Skeletal muscle satellite cell (primary cell): Measurements from ENCODE around the gene AFAP1L2.

Source experiments
- H3K27me3 ChIP-seq: 2 replicates; pipeline ENCODE4 v1.7.0; 2013; ENCODE audit warnings: low read length; ENCODE audit not compliant: control insufficient read depth, insufficient read depth
- H3K36me3 ChIP-seq: 2 replicates; pipeline ENCODE4 v1.7.0; 2013; ENCODE audit warnings: mild to moderate bottlenecking, control low read depth, low read length; ENCODE audit not compliant: insufficient read depth
- H3K4me1 ChIP-seq: 2 replicates; pipeline ENCODE4 v1.7.0; 2013; ENCODE audit warnings: low read length; ENCODE audit not compliant: control insufficient read depth, insufficient read depth
- H3K4me2 ChIP-seq: 2 replicates; pipeline ENCODE4 v1.7.0; 2013; ENCODE audit warnings: mild to moderate bottlenecking, low read length
- H3K4me3 ChIP-seq: 2 replicates; pipeline ENCODE4 v1.7.0; 2013; ENCODE audit warnings: low read length
- H3K9ac ChIP-seq: 2 replicates; pipeline ENCODE4 v1.7.0; 2013; ENCODE audit warnings: mild to moderate bottlenecking, low read depth, low read length, moderate library complexity
- H3K9me3 ChIP-seq: replicated peaks from 2 replicates; pipeline ENCODE4 v1.7.0; 2013; ENCODE audit warnings: mild to moderate bottlenecking, control low read depth, low read length

Gene AFAP1L2

DNA sequence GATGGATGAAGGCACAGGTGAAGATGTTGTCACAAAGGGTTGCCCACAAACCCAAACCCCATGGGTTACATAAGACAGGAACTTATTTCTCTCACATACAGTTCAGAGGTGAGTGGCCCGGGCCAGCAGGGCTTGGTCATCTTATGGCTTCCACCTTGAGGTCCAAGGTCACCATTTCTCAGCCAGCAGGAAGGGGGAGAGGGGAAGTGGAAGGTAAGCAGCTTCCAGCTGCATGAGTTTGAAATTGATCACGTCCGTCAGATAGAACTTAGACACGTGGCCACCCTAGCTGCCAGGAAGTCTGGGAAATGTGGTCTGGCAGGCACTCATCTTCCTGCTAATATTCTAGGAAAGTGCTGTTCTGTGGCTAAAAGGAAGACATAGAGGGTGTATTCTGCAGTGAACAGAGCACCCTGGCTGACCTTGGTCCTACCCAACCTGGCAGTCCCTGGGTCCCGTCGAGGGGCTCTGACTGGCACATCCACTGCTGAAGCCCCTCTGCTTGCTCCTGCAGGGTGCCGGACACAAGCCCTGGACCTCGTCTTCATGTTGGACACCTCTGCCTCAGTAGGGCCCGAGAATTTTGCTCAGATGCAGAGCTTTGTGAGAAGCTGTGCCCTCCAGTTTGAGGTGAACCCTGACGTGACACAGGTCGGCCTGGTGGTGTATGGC lies 115.7 kb downstream of the AFAP1L2 start:
- H3K4me3 ChIP-seq, result no peak overlapping the region
- peaks cover 24% of the 10 kb centered on the region for H3K27me3 ChIP-seq
- H3K9ac ChIP-seq, result no peak overlapping the region
- H3K9me3 ChIP-seq, result no peaks in the 10 kb centered on the region
- H3K4me2 ChIP-seq, result no peak overlapping the region
- no peaks in the 10 kb centered on the region for H3K4me1 ChIP-seq
- no peaks in the 10 kb centered on the region for H3K36me3 ChIP-seq

DNA sequence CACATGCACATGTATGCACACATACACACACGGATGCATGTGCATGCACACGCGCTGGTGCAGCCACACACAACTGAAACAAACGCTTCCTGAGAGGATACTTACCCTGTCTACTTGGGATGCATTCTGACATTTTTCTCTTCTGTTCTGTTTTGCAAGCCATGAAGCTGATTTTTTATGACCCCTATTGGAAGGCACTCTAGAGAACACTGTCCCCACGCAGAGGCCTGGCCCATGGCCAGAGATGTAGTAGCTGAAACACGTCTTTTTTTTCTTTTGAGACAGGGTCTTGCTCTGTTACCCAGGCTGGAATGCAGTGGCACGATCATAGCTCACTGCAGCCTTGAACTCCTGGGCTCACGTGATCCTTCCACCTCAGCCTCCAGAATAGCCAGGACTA lies 117.4 kb downstream of the AFAP1L2 start:
- H3K27me3 ChIP-seq, result peaks cover 34% of the 10 kb centered on the region
- H3K9ac ChIP-seq, result no peak overlapping the region
- no peaks in the 10 kb centered on the region for H3K9me3 ChIP-seq
- no peak overlapping the region for H3K4me3 ChIP-seq
- no peak overlapping the region for H3K4me2 ChIP-seq
- no peaks in the 10 kb centered on the region for H3K36me3 ChIP-seq
- no peaks in the 10 kb centered on the region for H3K4me1 ChIP-seq

DNA sequence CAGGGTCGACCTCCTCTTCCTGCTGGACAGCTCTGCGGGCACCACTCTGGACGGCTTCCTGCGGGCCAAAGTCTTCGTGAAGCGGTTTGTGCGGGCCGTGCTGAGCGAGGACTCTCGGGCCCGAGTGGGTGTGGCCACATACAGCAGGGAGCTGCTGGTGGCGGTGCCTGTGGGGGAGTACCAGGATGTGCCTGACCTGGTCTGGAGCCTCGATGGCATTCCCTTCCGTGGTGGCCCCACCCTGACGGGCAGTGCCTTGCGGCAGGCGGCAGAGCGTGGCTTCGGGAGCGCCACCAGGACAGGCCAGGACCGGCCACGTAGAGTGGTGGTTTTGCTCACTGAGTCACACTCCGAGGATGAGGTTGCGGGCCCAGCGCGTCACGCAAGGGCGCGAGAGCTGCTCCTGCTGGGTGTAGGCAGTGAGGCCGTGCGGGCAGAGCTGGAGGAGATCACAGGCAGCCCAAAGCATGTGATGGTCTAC lies 118.3 kb downstream of the AFAP1L2 start:
- Histone ChIP-seq H3K27me3 (peaks cover 34% of the 10 kb centered on the region), H3K4me1 (no peaks in the 10 kb centered on the region), H3K4me2 (no peak overlapping the region), H3K4me3 (no peak overlapping the region), H3K9me3 (no peaks in the 10 kb centered on the region), H3K36me3 (no peaks in the 10 kb centered on the region), H3K9ac (no peak overlapping the region)

DNA sequence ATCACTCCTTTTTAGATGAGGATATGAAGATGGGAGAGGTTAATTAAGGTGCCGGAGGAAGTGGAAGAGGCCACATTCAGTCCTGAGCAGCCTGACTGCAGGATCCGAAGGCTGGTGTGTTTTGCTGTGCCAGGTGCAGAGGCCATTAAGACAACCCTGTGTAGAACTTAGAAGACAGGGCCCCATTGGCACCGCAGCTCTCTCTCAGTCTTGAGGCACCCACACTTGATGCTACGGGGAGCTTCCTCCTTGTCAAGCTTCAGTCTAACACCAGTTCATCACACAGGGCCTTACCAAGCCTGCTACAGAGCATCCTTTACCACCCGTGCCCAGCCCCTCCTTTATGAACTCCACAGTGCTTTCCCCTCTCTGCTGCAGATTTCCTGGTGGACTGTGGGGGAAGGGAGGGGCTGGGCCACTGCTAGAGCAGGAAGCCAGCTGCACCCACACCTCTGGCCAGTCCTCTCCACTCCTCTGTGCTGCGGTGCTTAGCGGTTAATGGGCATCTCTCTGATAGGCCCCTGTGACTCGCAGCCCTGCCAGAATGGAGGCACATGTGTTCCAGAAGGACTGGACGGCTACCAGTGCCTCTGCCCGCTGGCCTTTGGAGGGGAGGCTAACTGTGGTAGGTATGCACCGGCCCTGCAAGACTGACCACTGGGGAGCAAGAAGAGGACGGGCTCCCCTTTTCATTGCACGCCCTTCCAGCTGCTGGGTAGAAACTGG lies 119.8 kb downstream of the AFAP1L2 start:
- Histone ChIP-seq H3K9me3 (no peaks in the 10 kb centered on the region), H3K36me3 (no peaks in the 10 kb centered on the region), H3K27me3 (peaks cover 41% of the 10 kb centered on the region), H3K4me2 (no peak overlapping the region), H3K9ac (no peak overlapping the region), H3K4me1 (no peaks in the 10 kb centered on the region), H3K4me3 (no peak overlapping the region)

DNA sequence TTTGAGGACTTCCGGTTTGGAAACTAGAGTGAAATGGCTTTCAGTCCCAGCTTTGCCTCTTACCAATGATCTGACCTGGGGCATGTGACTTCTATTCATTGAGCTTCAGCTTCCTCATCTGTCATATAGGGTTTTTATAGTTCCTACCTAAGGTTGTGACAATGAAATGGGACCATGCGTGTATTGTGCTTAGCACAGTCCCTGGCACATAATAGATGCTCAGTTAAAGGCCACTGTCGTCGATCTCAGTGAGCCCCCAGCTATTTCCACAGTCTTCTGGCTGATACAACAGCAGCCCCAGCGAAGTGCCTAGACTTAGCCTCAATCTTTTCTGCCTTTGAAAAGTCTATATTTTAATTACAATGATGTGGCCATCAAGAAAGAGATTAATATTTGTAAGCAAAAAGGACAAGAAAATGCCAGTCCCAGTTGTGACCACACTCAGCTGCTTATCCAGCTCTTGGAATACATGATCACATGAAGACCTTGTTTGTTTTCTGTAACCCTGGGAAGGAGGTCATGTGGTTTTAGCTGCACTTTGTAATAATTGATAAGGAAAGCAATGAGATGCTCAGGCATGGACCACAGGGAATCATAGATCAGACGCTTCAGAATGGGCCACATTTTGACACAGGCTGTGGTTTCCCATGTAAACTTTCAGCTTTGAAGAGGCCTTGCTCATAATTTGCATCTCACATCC lies 120.6 kb downstream of the AFAP1L2 start:
- Histone ChIP-seq H3K9ac (no peak overlapping the region), H3K36me3 (no peaks in the 10 kb centered on the region), H3K4me3 (no peak overlapping the region), H3K9me3 (no peaks in the 10 kb centered on the region), H3K4me1 (no peaks in the 10 kb centered on the region), H3K27me3 (peaks cover 45% of the 10 kb centered on the region), H3K4me2 (no peak overlapping the region)

DNA sequence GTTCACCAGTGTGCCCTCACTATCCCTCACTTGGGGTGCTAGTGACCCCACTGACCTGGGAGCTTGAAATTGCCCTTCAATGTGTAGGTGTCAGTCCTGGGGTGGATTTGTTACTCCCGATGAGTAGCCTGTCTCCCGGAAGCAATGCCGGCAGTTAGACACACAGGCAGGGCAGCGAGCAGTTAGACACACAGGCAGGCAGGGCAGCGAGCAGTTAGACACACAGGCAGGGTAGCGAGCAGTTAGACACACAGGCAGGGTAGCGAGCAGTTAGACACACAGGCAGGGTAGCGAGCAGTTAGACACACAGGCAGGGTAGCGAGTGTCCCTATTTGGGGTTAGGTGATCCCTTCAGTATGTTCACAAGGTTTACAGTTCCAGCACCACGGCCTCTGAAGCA lies 121.2 kb downstream of the AFAP1L2 start:
- Histone ChIP-seq H3K9ac (no peak overlapping the region), H3K4me2 (no peak overlapping the region), H3K27me3 (peaks cover 48% of the 10 kb centered on the region), H3K4me3 (no peak overlapping the region), H3K9me3 (no peaks in the 10 kb centered on the region), H3K36me3 (no peaks in the 10 kb centered on the region), H3K4me1 (no peaks in the 10 kb centered on the region)

DNA sequence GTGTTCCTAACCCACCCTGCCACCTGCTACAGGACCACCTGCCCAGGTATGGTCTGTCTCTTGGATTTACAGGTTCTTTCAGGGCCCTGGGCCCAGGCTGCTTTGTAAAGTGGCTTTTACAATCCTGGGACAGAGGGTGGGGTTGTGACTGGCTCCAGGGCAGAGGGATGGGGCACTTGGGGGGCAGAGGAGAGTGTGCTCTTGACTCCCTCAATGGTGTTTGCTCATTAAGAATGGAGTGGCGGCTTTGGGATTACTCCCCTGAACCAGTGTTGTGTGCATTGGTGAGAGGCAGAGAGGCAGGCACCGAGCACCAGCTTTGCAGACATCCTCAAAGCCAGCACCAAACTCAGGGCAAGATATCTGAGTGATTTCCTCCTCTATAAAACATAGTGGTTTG lies 121.8 kb downstream of the AFAP1L2 start:
- Histone ChIP-seq H3K4me2 (no peak overlapping the region), H3K9me3 (no peaks in the 10 kb centered on the region), H3K4me3 (no peak overlapping the region), H3K4me1 (no peaks in the 10 kb centered on the region), H3K9ac (no peak overlapping the region), H3K36me3 (no peaks in the 10 kb centered on the region), H3K27me3 (peaks cover 53% of the 10 kb centered on the region)

DNA sequence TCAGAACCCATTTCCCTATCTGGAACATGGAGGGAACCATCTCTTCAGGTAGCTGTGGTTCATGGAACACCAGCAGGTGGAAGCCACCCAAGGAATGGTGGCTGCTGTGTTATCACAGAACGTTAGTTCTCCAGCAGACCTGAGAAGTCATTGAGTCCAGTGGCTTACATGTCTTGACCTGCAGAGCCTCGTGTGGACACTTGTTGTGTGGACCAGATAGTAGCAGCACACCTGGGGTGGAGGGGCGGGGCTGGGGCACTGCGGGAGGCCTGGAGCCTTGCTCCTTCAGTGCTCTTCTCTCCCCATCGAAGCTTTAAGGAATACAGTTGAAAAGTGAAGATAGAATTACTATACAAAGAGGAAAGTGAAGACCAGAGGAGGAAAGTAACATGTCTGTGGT lies 122.8 kb downstream of the AFAP1L2 start:
- H3K36me3 ChIP-seq, result no peaks in the 10 kb centered on the region
- H3K4me2 ChIP-seq, result no peak overlapping the region
- no peak overlapping the region for H3K4me3 ChIP-seq
- H3K27me3 ChIP-seq, result peaks cover 55% of the 10 kb centered on the region
- H3K9ac ChIP-seq, result no peak overlapping the region
- no peaks in the 10 kb centered on the region for H3K9me3 ChIP-seq
- H3K4me1 ChIP-seq, result no peaks in the 10 kb centered on the region

DNA sequence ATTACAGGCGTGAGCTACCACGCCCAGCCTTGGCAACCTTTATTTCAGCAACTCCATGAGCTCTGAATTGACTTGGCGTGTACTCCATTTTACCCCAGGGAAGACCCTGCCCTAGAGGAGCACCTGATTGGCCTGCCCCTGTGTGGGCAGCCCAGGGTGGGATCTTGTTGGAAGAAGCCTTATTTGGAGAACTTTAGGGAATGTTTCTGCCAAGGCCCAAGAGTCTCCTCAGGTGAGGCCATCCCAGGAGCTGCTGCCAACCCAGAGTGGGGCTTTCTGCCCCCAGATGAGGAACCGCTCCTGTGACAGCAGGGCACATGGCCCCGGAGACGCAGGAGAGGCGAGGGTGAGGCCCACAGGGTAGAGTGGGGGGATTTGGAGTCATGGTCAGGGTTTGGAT lies 123.3 kb downstream of the AFAP1L2 start:
- H3K4me2 ChIP-seq, result no peak overlapping the region
- H3K4me1 ChIP-seq, result no peaks in the 10 kb centered on the region
- H3K9me3 ChIP-seq, result no peaks in the 10 kb centered on the region
- H3K36me3 ChIP-seq, result no peaks in the 10 kb centered on the region
- H3K4me3 ChIP-seq, result no peak overlapping the region
- no peak overlapping the region for H3K9ac ChIP-seq
- peaks cover 55% of the 10 kb centered on the region for H3K27me3 ChIP-seq

DNA sequence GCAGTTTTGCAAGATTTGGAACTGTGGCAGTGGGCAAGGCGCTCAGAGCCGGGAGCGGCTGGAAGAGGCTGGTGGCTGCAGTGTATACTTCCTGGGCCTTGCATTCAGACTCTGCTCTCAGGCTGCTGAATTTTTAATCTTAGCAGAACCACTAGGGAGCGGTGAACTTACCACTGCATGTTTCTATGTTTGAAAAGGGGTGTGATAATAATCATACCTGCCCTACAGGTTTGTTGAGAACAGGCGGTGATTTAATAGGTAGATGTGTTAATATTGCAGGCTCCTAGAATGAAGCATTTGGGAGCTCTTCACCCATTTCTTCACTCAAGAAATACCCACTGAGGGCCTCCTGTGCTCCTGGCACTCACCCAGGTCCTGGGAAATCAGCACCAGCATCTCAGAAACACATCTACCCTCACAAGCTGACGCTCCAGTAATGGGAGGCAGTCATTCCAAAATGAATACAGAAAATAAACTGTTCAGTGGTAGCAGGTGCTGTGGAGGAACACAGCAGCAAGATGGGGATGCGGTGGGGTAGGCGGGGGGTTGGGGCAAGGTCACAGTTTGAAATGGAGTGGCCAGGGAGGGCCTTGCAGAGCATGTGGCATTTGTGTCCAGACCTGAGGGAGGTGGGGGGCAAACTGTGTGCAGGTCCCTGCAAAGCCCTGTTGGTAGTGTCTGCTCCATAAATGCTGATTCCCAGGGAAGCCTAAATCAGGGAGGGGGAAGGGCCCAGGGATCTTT lies 124.2 kb downstream of the AFAP1L2 start:
- H3K4me2 ChIP-seq, result no peak overlapping the region
- no peaks in the 10 kb centered on the region for H3K9me3 ChIP-seq
- no peak overlapping the region for H3K4me3 ChIP-seq
- H3K36me3 ChIP-seq, result no peaks in the 10 kb centered on the region
- H3K9ac ChIP-seq, result no peak overlapping the region
- H3K4me1 ChIP-seq, result no peaks in the 10 kb centered on the region
- H3K27me3 ChIP-seq, result peaks cover 51% of the 10 kb centered on the region

DNA sequence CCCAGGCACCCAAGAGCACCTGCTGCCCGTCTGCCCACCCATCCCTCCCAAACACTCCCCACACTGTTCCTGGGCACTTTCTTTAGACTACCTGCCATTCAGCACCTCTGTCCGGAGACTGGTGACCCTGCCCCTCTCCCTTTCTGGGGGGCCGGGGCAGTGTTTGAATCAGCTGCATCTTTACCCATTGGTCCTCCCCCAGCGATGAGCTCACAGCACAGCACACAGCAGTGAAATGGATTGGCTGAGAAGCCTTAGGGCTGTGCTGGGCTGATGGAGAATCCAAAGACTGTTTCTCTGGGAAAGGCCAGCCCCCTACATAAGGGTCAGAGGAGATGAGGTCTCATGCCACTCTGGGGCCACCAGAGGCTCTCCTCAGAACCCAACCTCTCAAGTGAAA lies 125.0 kb downstream of the AFAP1L2 start:
- Histone ChIP-seq H3K9me3 (no peaks in the 10 kb centered on the region), H3K4me3 (no peak overlapping the region), H3K27me3 (peaks cover 49% of the 10 kb centered on the region), H3K4me1 (no peaks in the 10 kb centered on the region), H3K9ac (no peak overlapping the region), H3K36me3 (no peaks in the 10 kb centered on the region), H3K4me2 (no peak overlapping the region)
